Cardiac muscle cell (in vitro differentiated cells and primary cell): ENCODE measurements around the gene SLC7A8. TPM values are rescaled to one million over a fixed set of nuclear protein-coding genes. Genes with fewer than 3 reads are reported as not detected.

Experiments
- DNase-seq, 2 donors: peaks; one replicate each; pipeline versions ENCODE4 v3.0.0 to v3.0.0-alpha.2; 2010 to 2017; ENCODE audit warnings: low read depth in 1 of 2, low spot score in 1 of 2
- H3K27ac ChIP-seq: fragments of 200-600 bp; sonication (generic); 2 replicates; pipeline ENCODE4 v1.5.1; 2016
- H3K27me3 ChIP-seq: fragments of 200-600 bp; sonication (generic); 2 replicates; pipeline ENCODE4 v1.6.0; 2016; ENCODE audit warnings: control low read depth
- H3K36me3 ChIP-seq: fragments of 200-600 bp; sonication (generic); 2 replicates; pipeline ENCODE4 v1.5.1; 2016; ENCODE audit warnings: control low read depth
- H3K4me1 ChIP-seq: fragments of 200-600 bp; sonication (generic); 2 replicates; pipeline ENCODE4 v1.8.1; 2017; ENCODE audit warnings: low read depth, mild to moderate bottlenecking, mixed run types
- H3K4me3 ChIP-seq: fragments of 200-600 bp; sonication (generic); 2 replicates; pipeline ENCODE4 v1.5.1; 2016; ENCODE audit warnings: mild to moderate bottlenecking
- H3K9me3 ChIP-seq: fragments of 200-600 bp; sonication (generic); 2 replicates; pipeline ENCODE4 v1.5.1; 2017; ENCODE audit warnings: low read depth, mild to moderate bottlenecking, control low read depth
- polyA plus RNA-seq: library from polyadenylated mRNA; unstranded; fragments of >200 nt; fragmentation: Nextera tagmentation; extraction: Ambion mirVana; gene quantifications from 2 replicates; pipeline ENCODE4 v1.2.1, GENCODE V29; 2016
- total RNA-seq: library from RNA; depleted of rRNA; stranded (reverse); fragments of >200 nt; gene quantifications from 2 replicates; pipeline ENCODE4 v1.2.3, GENCODE V29; 2016
- TF ChIP-seq, protein P1 (sequence below): IDR thresholded peaks from 2 replicates; pipeline ENCODE4 v1.5.1; 2012; ENCODE audit warnings: low read depth, mild to moderate bottlenecking, low read length

Gene SLC7A8
- total and polyA plus RNA-seq, 2 experiments from 2014 or later, result 14.0 to 14.1 TPM

DNA sequence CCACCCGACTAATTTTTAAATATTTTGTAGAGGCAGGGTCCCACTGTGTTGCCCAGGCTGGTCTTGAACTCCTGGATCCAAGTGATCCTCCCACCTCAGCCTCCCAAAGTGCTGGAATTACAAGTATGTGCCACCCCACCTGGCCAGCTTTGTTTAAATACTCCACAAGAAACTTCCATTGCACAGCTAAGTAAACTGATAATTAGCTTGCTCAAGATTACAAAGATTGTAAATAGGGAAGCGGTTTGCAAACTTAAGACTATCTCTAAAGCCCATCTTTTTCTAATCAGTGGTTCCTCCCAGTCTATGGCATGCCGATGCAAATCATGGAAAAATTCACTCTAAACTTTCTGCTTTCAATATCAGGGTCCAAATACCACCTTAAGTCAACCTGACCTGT is 9.7 kb downstream of the SLC7A8 start:
- no peak for DNase-seq
- no peaks in the 10 kb centered on the region for H3K36me3 ChIP-seq

GRCh38 chr14:23173031-23173430 is 10.4 kb downstream of the SLC7A8 start:
- Histone ChIP-seq H3K4me1 (peaks cover 23% of the 10 kb centered on the region), H3K27me3 (no peaks in the 10 kb centered on the region), H3K4me3 (no peak overlapping the region), H3K9me3 (no peaks in the 10 kb centered on the region), H3K27ac (no peak overlapping the region), H3K36me3 (no peaks in the 10 kb centered on the region)
- DNase-seq, result no peak
- TF ChIP-seq, protein P1, sequence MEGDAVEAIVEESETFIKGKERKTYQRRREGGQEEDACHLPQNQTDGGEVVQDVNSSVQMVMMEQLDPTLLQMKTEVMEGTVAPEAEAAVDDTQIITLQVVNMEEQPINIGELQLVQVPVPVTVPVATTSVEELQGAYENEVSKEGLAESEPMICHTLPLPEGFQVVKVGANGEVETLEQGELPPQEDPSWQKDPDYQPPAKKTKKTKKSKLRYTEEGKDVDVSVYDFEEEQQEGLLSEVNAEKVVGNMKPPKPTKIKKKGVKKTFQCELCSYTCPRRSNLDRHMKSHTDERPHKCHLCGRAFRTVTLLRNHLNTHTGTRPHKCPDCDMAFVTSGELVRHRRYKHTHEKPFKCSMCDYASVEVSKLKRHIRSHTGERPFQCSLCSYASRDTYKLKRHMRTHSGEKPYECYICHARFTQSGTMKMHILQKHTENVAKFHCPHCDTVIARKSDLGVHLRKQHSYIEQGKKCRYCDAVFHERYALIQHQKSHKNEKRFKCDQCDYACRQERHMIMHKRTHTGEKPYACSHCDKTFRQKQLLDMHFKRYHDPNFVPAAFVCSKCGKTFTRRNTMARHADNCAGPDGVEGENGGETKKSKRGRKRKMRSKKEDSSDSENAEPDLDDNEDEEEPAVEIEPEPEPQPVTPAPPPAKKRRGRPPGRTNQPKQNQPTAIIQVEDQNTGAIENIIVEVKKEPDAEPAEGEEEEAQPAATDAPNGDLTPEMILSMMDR, result no peak

More for the DNA sequence above, 9.7 kb downstream of the SLC7A8 start:
- peaks cover 15% of the 10 kb centered on the region for H3K4me1 ChIP-seq
- peak overlapping the region; percentile 55 for H3K27ac ChIP-seq
- no peaks in the 10 kb centered on the region for H3K9me3 ChIP-seq
- H3K4me3 ChIP-seq, result no peak overlapping the region
- TF ChIP-seq, protein P1, result no peak
- H3K27me3 ChIP-seq, result no peaks in the 10 kb centered on the region

DNA sequence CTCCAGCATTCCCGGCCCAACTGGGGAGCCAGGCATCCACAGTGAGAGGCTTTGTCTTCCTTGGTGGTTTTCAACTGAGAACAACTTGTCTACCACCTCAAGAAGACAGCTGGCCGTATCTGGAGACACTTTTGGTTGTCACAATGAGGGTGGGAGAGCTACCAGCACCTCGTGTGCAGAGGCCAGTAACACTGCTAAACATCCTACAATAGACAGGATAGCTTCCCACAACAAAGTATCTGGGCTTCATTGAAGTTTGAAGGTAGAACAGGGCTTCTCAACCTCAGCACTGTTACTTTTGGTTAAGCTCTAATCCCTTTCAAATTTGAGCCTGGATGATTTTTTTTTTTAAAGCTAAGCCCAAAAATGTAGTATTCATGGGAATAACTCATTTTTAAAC is 10.9 kb downstream of the SLC7A8 start:
- no peak for DNase-seq
- Histone ChIP-seq H3K4me1 (peaks cover 27% of the 10 kb centered on the region), H3K36me3 (no peaks in the 10 kb centered on the region), H3K27ac (no peak overlapping the region), H3K27me3 (no peaks in the 10 kb centered on the region), H3K9me3 (no peaks in the 10 kb centered on the region), H3K4me3 (no peak overlapping the region)
- TF ChIP-seq, protein P1, result no peak

DNA sequence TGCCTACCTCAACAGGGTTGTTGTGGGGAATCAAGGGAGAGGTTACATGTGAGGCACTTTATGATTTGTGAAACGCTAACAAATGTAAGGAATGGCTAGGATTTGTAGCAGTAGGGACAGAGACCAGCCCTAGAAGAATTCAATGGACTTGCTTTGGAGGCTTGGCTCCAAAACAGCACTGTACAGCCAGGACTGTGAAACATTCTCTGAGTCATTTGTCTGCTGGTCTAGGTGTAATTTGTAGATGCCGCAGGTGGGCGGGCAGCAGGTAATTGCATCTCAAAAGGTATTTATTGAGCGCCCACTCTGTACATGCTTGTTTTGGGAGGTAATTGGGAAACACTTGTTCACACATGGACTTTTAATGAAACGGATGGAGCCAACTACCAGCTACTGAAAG is 11.4 kb downstream of the SLC7A8 start:
- no peaks in the 10 kb centered on the region for H3K27me3 ChIP-seq
- no peaks in the 10 kb centered on the region for H3K9me3 ChIP-seq
- H3K4me1 ChIP-seq, result peaks cover 31% of the 10 kb centered on the region
- H3K36me3 ChIP-seq, result no peaks in the 10 kb centered on the region
- no peak overlapping the region for H3K4me3 ChIP-seq
- no peak overlapping the region for H3K27ac ChIP-seq
- TF ChIP-seq, protein P1, result no peak
- no peak for DNase-seq

- TF ChIP-seq, protein P1, result no peak
- no peak overlapping the region for H3K4me3 ChIP-seq
- DNase-seq, result no peak
- no peaks in the 10 kb centered on the region for H3K27me3 ChIP-seq
- H3K27ac ChIP-seq, result no peak overlapping the region
- H3K4me1 ChIP-seq, result peaks cover 36% of the 10 kb centered on the region
- H3K9me3 ChIP-seq, result no peaks in the 10 kb centered on the region
- H3K36me3 ChIP-seq, result no peaks in the 10 kb centered on the region
Observed at GRCh38 chr14:23171222-23171975, 12.1 kb downstream of the SLC7A8 start.
